Hepatocyte (in vitro differentiated cells): ENCODE measurements around the gene ALCAM. TPM values are rescaled to one million over a fixed set of nuclear protein-coding genes. Genes with fewer than 3 reads are reported as not detected.

Source experiments
- DNase-seq: peaks from one replicate; pipeline ENCODE4 v3.0.0-alpha.2; 2016; ENCODE audit warnings: low spot score
- H2AFZ ChIP-seq: fragments of 200-600 bp; sonication (generic); 2 replicates; pipeline ENCODE4 v1.6.0; 2016; ENCODE audit warnings: antibody characterized with exemption, mild to moderate bottlenecking
- H3K27ac ChIP-seq: fragments of 200-600 bp; sonication (generic); 2 replicates; pipeline ENCODE4 v1.5.1; 2016; ENCODE audit warnings: mild to moderate bottlenecking
- H3K27me3 ChIP-seq: fragments of 200-600 bp; sonication (generic); 2 replicates; pipeline ENCODE4 v1.6.1; 2016
- H3K36me3 ChIP-seq: fragments of 200-600 bp; sonication (generic); replicated peaks from 2 replicates; pipeline ENCODE4 v1.5.1; 2016; ENCODE audit warnings: low read depth; ENCODE audit not compliant: insufficient read depth
- H3K4me1 ChIP-seq: fragments of 200-600 bp; sonication (generic); 2 replicates; pipeline ENCODE4 v1.5.1; 2016; ENCODE audit warnings: mild to moderate bottlenecking, moderate library complexity; ENCODE audit not compliant: insufficient read depth
- H3K4me2 ChIP-seq: fragments of 200-600 bp; sonication (generic); 2 replicates; pipeline ENCODE4 v1.6.0; 2016
- H3K4me3 ChIP-seq: fragments of 200-600 bp; sonication (generic); 2 replicates; pipeline ENCODE4 v1.5.1; 2016; ENCODE audit warnings: mild to moderate bottlenecking
- H3K79me2 ChIP-seq: fragments of 200-600 bp; sonication (generic); 2 replicates; pipeline ENCODE4 v1.6.0; 2017; ENCODE audit warnings: mild to moderate bottlenecking
- H3K9me2 ChIP-seq: fragments of 200-600 bp; sonication (generic); replicated peaks from 2 replicates; pipeline ENCODE4 v1.6.0; 2017; ENCODE audit warnings: mild to moderate bottlenecking; ENCODE audit not compliant: insufficient read depth
- H3K9me3 ChIP-seq: fragments of 200-600 bp; sonication (generic); 2 replicates; pipeline ENCODE4 v1.5.1; 2016; ENCODE audit warnings: low read depth, mild to moderate bottlenecking
- H4K20me1 ChIP-seq: fragments of 200-600 bp; sonication (generic); 2 replicates; pipeline ENCODE4 v1.6.0; 2016; ENCODE audit warnings: mild to moderate bottlenecking; ENCODE audit not compliant: insufficient read depth, poor library complexity, severe bottlenecking
- EZH2 ChIP-seq: fragments of 200-600 bp; sonication (generic); IDR thresholded peaks from 2 replicates; pipeline ENCODE4 v1.6.1; 2016; ENCODE audit warnings: antibody characterized with exemption, mild to moderate bottlenecking, borderline replicate concordance
- EZH2phosphoT487 ChIP-seq: fragments of 200-600 bp; sonication (generic); IDR thresholded peaks from one replicate; pipeline ENCODE4 v1.6.1; 2018; ENCODE audit warnings: antibody characterized with exemption, mild to moderate bottlenecking, low read depth, moderate library complexity; ENCODE audit not compliant: unreplicated experiment, severe bottlenecking
- WGBS: methylation state at CpG from one replicate; pipeline ENCODE4 v1.1.6; 2016; ENCODE audit warnings: low lambda C conversion rate; ENCODE audit errors: missing lambda C conversion rate; 5-methylcytosine and 5-hydroxymethylcytosine counted together
- polyA plus RNA-seq: library from polyadenylated mRNA; unstranded; fragments of >200 nt; fragmentation: Nextera tagmentation; extraction: Ambion mirVana; gene quantifications from 2 replicates; pipeline ENCODE4 v1.2.1, GENCODE V29; 2016
- total RNA-seq: library from RNA; depleted of rRNA; stranded (reverse); fragments of >200 nt; gene quantifications from 2 replicates; pipeline ENCODE4 v1.2.3, GENCODE V29; 2014
- TF ChIP-seq, protein P1 (sequence below): fragments of 200-600 bp; sonication (generic); IDR thresholded peaks from 2 replicates; pipeline ENCODE4 v1.5.1; 2016; ENCODE audit warnings: antibody characterized with exemption, mild to moderate bottlenecking; ENCODE audit not compliant: poor library complexity

The ALCAM gene
- total and polyA plus RNA-seq, 2 experiments from 2014 or later, result 58.0 to 134 TPM

- peaks cover 23% of the 10 kb centered on the region for H3K79me2 ChIP-seq
- no peaks in the 10 kb centered on the region for H3K9me2 ChIP-seq
Observed at GRCh38 chr3:105504440-105504951, 137.8 kb downstream of the ALCAM start.

DNA sequence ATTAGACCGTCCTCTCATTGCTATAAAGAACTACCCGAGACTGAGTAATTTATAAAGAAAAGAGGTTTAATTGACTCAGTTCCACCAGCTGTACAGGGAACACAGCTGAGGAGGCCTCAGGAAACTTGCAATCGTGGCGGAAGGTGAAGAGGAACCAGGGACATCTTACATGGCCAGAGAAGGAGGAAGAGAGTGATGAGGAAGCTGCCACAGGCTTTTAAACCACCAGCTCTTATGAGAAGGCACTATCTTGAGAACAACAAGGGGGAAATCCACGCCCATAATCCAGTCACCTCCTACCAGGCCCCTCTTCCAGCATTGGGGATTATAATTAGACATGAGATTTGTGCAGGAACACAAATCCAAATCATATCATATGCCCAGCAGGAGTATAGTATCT lies 138.5 kb downstream of the ALCAM start:
- H3K9me3 ChIP-seq, result no peaks in the 10 kb centered on the region
- H3K79me2 ChIP-seq, result peaks cover 27% of the 10 kb centered on the region
- no peaks in the 10 kb centered on the region for H3K9me2 ChIP-seq
- DNase-seq, result no peak
- H3K27me3 ChIP-seq, result no peaks in the 10 kb centered on the region
- no peak overlapping the region for H3K27ac ChIP-seq
- H2AFZ ChIP-seq, result no peak overlapping the region
- H3K4me3 ChIP-seq, result no peak overlapping the region
- TF ChIP-seq EZH2, result no peak
- no peak for TF ChIP-seq EZH2phosphoT487
- TF ChIP-seq, protein P1, sequence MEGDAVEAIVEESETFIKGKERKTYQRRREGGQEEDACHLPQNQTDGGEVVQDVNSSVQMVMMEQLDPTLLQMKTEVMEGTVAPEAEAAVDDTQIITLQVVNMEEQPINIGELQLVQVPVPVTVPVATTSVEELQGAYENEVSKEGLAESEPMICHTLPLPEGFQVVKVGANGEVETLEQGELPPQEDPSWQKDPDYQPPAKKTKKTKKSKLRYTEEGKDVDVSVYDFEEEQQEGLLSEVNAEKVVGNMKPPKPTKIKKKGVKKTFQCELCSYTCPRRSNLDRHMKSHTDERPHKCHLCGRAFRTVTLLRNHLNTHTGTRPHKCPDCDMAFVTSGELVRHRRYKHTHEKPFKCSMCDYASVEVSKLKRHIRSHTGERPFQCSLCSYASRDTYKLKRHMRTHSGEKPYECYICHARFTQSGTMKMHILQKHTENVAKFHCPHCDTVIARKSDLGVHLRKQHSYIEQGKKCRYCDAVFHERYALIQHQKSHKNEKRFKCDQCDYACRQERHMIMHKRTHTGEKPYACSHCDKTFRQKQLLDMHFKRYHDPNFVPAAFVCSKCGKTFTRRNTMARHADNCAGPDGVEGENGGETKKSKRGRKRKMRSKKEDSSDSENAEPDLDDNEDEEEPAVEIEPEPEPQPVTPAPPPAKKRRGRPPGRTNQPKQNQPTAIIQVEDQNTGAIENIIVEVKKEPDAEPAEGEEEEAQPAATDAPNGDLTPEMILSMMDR, result no peak
- no peaks in the 10 kb centered on the region for H3K36me3 ChIP-seq
- H3K4me1 ChIP-seq, result peaks cover 22% of the 10 kb centered on the region
- 83% methylated on average over 5 of the region's 5 CpGs for WGBS
- no peaks in the 10 kb centered on the region for H4K20me1 ChIP-seq
- H3K4me2 ChIP-seq, result no peak overlapping the region

More at GRCh38 chr3:105504440-105504951, 137.8 kb downstream of the ALCAM start:
- H3K4me3 ChIP-seq, result no peak overlapping the region
- H3K27me3 ChIP-seq, result no peaks in the 10 kb centered on the region
- H3K4me1 ChIP-seq, result peaks cover 22% of the 10 kb centered on the region
- TF ChIP-seq EZH2 (no peak), EZH2phosphoT487 (no peak)
- TF ChIP-seq, protein P1, result no peak
- H3K4me2 ChIP-seq, result no peak overlapping the region
- no peaks in the 10 kb centered on the region for H4K20me1 ChIP-seq
- no peak overlapping the region for H3K27ac ChIP-seq
- H3K36me3 ChIP-seq, result no peaks in the 10 kb centered on the region
- WGBS, result 90% methylated on average over 13 of the region's 13 CpGs
- H3K9me3 ChIP-seq, result no peaks in the 10 kb centered on the region
- H2AFZ ChIP-seq, result no peak overlapping the region
- DNase-seq, result no peak

DNA sequence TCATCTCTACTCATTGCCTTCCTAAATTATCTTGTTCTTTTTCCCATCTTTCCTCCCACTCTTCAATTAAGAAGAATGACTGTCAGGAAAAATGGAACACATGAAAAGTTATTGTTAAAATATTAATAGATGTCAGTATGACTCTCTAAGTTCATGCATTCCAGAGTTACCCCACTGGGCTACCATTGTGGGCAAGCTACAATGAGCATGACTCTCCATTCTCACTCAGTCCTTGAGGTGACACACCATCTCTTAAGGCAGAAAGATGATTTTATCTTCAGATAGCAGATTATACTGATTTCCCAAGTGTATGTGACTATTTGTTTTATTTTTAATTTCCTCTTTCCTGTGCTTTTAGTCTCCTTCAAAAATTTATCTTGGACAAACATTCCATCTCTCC lies 144.3 kb downstream of the ALCAM start:
- Histone ChIP-seq H3K27me3 (no peaks in the 10 kb centered on the region), H3K9me2 (no peaks in the 10 kb centered on the region), H4K20me1 (no peaks in the 10 kb centered on the region), H3K4me1 (no peaks in the 10 kb centered on the region), H3K27ac (no peak overlapping the region), H3K79me2 (peaks cover 17% of the 10 kb centered on the region), H3K36me3 (no peaks in the 10 kb centered on the region), H3K4me3 (no peak overlapping the region), H2AFZ (no peak overlapping the region), H3K4me2 (no peak overlapping the region), H3K9me3 (no peaks in the 10 kb centered on the region)
- no peak for DNase-seq
- TF ChIP-seq, protein P1, result no peak
- TF ChIP-seq EZH2 (no peak), EZH2phosphoT487 (no peak)

DNA sequence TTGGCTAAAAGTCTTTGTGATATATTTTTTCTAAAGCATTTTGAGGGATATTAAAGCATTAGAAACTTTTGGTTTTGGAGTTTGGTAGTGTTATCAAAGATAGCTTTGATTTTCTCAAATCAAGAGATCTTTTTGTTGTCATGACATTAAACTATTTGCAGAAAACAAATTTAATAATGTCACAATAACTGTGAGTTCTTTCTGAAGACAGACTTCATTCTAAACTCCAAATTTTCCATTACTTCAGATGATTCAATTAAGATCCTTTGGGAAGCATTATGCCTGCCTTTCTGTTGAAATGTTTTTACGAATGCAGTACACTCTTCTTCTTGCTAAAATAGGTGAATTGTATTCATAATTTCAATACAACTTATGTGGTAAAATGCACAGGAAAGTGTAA lies 145.4 kb downstream of the ALCAM start:
- Histone ChIP-seq H3K79me2 (peaks cover 17% of the 10 kb centered on the region), H3K9me2 (no peaks in the 10 kb centered on the region), H3K4me2 (no peak overlapping the region), H3K27me3 (no peaks in the 10 kb centered on the region), H4K20me1 (no peaks in the 10 kb centered on the region), H3K4me3 (no peak overlapping the region), H3K9me3 (no peaks in the 10 kb centered on the region), H3K36me3 (no peaks in the 10 kb centered on the region), H2AFZ (no peak overlapping the region), H3K27ac (no peak overlapping the region), H3K4me1 (no peaks in the 10 kb centered on the region)
- no peak for DNase-seq
- TF ChIP-seq EZH2phosphoT487 (no peak), EZH2 (no peak)
- TF ChIP-seq, protein P1, result no peak
- 93% methylated on average over 1 of the region's 1 CpG for WGBS
